ENCODE measurements around the gene CRYZL1.

Gene CRYZL1

DNA sequence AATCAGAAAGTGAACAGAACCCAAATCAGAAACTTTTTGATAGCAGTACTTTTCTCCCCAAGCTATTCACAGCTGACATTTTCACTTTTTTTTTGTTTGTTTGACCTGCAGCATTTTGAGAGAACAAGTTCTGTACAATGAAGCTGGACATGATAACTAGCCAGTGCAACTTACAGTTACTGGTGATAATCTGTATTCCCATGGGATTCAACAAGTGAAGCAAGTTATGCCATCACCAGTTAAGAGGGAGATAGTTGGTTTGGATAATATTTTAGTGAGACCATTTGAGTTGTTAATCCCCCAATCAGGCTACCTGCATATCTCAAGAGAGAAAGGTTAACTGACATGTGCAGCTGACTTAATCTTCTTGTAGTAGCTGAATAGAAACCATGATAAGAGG lies 80.6 kb downstream of the CRYZL1 start:
- CTCF ChIA-PET = interaction anchor here (0.6 to 0.7 kb wide), 2 partner anchors 17 to 1444 kb away, joined by 3 to 4 read pairs; no protein-coding TSS in a partner anchor
- TF ChIP-seq, protein P1, sequence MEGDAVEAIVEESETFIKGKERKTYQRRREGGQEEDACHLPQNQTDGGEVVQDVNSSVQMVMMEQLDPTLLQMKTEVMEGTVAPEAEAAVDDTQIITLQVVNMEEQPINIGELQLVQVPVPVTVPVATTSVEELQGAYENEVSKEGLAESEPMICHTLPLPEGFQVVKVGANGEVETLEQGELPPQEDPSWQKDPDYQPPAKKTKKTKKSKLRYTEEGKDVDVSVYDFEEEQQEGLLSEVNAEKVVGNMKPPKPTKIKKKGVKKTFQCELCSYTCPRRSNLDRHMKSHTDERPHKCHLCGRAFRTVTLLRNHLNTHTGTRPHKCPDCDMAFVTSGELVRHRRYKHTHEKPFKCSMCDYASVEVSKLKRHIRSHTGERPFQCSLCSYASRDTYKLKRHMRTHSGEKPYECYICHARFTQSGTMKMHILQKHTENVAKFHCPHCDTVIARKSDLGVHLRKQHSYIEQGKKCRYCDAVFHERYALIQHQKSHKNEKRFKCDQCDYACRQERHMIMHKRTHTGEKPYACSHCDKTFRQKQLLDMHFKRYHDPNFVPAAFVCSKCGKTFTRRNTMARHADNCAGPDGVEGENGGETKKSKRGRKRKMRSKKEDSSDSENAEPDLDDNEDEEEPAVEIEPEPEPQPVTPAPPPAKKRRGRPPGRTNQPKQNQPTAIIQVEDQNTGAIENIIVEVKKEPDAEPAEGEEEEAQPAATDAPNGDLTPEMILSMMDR (conservative IDR thresholded peaks at IDR 0.05; ENCODE audit: low read depth) = no peak
- no peak overlapping the region for H3K27ac ChIP-seq

DNA sequence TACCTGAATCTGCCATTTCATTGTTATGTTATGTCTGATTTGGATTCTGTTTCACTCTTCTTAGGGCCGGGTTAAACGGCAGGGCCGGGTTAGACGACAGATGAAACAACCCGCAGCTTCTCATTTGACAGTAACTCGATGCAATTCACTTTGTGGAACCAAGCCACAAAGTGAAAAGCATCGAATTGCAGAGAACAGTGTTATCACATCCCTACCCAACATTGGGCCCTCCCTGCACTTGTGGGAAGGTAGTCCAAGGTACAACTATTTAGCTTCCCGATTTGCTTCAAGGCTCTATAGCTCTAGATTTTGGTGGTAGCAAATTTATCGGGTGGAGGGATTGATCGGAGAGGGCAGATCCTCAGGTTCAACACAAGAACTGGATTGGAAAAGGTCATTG lies 81.7 kb downstream of the CRYZL1 start:
- ChIA-PET CTCF (no interaction called here), POLR2A (ENCODE audit: low non-redundant PET) (no interaction called here)
- TF ChIP-seq, protein P1 (conservative IDR thresholded peaks at IDR 0.05; ENCODE audit: low read depth) = no peak
- no peak overlapping the region for H3K27ac ChIP-seq
- DNase-seq (ENCODE audit: low spot score) = no peak

More for the DNA sequence above, 80.6 kb downstream of the CRYZL1 start:
- POLR2A ChIA-PET (ENCODE audit: low non-redundant PET) = no interaction called here
- no peak for DNase-seq (ENCODE audit: low spot score)

DNA sequence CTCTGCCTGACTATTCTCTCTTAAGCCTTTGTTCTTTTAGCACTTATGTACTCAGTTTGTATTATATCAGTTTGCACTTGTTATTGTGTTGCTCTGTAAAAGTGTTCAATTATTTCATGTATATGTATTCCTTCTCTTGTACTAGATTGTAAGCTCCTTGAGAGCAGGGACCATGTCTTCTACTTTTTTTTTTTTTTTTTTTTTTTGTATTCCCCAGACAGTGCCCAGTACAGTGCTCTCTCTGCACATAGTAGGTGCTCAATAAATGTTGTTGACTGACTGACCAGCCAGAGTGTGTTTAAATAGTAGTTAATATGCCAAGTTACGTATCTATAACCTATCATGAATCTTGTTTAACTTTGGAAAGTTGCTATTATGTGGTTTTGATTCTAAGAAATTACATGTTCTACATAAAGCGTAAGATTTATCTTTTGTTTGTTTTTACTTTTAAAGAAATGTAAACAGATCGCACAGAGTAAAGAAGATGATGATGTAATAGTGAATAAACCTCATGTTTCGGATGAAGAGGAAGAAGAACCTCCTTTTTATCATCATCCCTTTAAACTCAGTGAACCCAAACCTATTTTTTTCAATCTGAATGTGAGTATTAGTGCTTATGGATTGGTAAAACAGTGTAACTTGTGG lies 82.6 kb downstream of the CRYZL1 start:
- TF ChIP-seq, protein P1 (conservative IDR thresholded peaks at IDR 0.05; ENCODE audit: low read depth) = no peak
- CTCF ChIA-PET = interaction anchor here (0.7 kb wide), 1 partner anchor 10 kb away, joined by 5 read pairs; no protein-coding TSS in a partner anchor
- POLR2A ChIA-PET (ENCODE audit: low non-redundant PET) = no interaction called here

DNA sequence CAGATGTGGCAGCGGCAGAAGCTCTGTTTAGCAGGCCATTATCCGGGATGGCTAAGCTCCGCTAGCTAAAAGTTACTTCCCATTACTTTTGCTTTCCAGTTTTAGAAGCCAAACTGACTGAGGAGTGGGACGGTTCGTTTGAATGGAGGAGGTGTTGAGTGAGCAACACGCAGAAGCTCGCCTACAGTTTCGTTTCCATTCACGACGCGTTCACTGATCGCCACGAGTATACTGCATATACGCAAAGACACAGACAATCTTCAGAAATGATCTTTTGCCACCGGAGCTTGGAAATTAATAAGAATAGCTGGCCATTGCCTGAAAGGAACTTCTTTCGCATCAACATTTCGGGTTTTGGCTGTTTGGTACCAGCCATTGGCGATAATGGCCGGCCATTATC lies 84.1 kb downstream of the CRYZL1 start:
- no peak overlapping the region for H3K27ac ChIP-seq
- CTCF ChIA-PET = interaction anchor here (1.0 kb wide), 1 partner anchor 8 kb away, joined by 3 read pairs; no protein-coding TSS in a partner anchor
- DNase-seq (ENCODE audit: low spot score) = no peak
- TF ChIP-seq, protein P1 (conservative IDR thresholded peaks at IDR 0.05; ENCODE audit: low read depth) = no peak
- POLR2A ChIA-PET (ENCODE audit: low non-redundant PET) = no interaction called here

More for the DNA sequence above, 82.6 kb downstream of the CRYZL1 start:
- no peak overlapping the region for H3K27ac ChIP-seq
- no peak for DNase-seq (ENCODE audit: low spot score)

DNA sequence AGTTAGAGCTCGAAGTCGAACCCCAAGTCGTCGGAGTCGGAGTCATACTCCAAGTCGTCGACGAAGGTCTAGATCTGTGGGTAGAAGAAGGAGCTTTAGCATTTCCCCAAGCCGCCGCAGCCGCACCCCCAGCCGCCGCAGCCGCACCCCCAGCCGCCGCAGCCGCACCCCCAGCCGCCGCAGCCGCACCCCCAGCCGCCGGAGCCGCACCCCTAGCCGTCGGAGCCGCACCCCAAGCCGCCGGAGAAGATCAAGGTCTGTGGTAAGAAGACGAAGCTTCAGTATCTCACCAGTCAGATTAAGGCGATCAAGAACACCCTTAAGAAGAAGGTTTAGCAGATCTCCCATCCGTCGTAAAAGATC lies 86.6 kb downstream of the CRYZL1 start:
- ChIA-PET CTCF (interaction anchor here (0.5 kb wide), 1 partner anchor 17 kb away, joined by 3 read pairs; no protein-coding TSS in a partner anchor), POLR2A (ENCODE audit: low non-redundant PET) (no interaction called here)
- TF ChIP-seq, protein P1 (conservative IDR thresholded peaks at IDR 0.05; ENCODE audit: low read depth) = no peak
- no peak overlapping the region for H3K27ac ChIP-seq
- no peak for DNase-seq (ENCODE audit: low spot score)

DNA sequence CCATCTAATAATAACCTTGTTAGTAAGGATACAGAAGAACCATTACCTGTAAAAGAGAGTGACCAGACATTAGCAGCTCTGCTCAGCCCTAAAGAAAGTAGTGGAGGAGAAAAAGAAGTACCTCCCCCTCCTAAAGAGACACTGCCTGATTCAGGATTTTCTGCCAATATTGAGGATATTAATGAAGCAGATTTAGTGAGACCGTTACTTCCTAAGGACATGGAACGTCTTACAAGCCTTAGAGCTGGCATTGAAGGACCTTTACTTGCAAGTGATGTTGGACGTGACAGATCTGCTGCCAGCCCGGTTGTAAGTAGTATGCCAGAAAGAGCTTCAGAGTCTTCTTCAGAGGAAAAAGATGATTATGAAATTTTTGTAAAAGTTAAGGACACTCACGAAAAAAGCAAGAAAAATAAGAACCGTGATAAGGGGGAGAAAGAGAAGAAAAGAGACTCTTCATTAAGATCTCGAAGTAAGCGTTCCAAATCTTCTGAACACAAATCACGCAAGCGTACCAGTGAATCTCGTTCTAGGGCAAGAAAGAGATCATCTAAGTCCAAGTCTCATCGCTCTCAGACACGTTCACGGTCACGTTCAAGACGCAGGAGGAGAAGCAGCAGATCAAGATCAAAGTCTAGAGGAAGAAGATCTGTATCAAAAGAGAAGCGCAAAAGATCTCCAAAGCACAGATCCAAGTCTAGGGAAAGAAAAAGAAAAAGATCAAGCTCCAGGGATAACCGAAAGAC lies 87.1 kb downstream of the CRYZL1 start:
- DNase-seq (ENCODE audit: low spot score) = no peak
- H3K27ac ChIP-seq = no peak overlapping the region
- TF ChIP-seq, protein P1 (conservative IDR thresholded peaks at IDR 0.05; ENCODE audit: low read depth) = no peak
- ChIA-PET POLR2A (ENCODE audit: low non-redundant PET) (no interaction called here), CTCF (interaction anchor here (0.5 to 0.7 kb wide), 2 partner anchors 16 to 285 kb away, joined by 3 read pairs; no protein-coding TSS in a partner anchor)

Data from RWPE1 (cell line).